Measurements from ENCODE around the gene TAS2R20. TPM values are rescaled to one million over a fixed set of nuclear protein-coding genes. Genes with fewer than 3 reads are reported as not detected.

The TAS2R20 gene
- total RNA-seq, 1 donor from 2014 or later, result 0.44 TPM

DNA sequence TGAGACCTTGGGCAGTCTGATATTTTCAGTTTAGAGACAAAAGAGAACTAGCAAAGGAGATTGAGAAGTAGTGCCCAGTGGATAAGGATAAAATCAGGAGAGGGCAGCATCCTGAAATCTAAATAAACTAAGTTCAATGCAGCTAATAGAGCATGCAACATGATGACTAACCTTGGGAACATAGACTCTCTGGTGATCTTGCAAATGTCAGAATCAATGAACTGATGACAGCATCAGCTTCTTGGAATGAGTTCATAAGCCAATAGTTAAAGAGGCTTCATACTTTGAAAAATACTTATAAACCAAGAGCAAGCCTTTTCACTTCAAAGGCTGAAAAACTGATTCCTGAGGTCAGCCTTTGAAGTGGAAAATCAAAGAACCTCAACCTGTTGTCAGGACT, 16.1 kb upstream of the TAS2R20 start:
- no peaks in the 10 kb centered on the region for H3K36me3 ChIP-seq
- no peak for DNase-seq
- no peaks in the 10 kb centered on the region for H3K9me3 ChIP-seq (replicated peaks)
- TF ChIP-seq CTCF (IDR thresholded peaks at IDR 0.05; ENCODE audit: borderline replicate concordance), result no peak
- no peaks in the 10 kb centered on the region for H3K27me3 ChIP-seq (ENCODE audit: low read depth)
- H3K4me1 ChIP-seq, result no peaks in the 10 kb centered on the region
- intact Hi-C loops (cut with micrococcal nuclease), result loop anchor here (5.0 kb wide), 1 partner anchor 53 kb away; no protein-coding TSS in a partner anchor
- no peak overlapping the region for H3K4me3 ChIP-seq
- H3K27ac ChIP-seq (replicated peaks), result no peak overlapping the region

- Histone ChIP-seq H3K36me3 (no peaks in the 10 kb centered on the region), H3K27ac (replicated peaks) (no peak overlapping the region), H3K9me3 (replicated peaks) (no peaks in the 10 kb centered on the region), H3K4me1 (no peaks in the 10 kb centered on the region), H3K4me3 (no peak overlapping the region), H3K27me3 (ENCODE audit: low read depth) (no peaks in the 10 kb centered on the region)
- DNase-seq, result no peak
- intact Hi-C loops (cut with micrococcal nuclease), result no loop called here
- TF ChIP-seq CTCF (IDR thresholded peaks at IDR 0.05; ENCODE audit: borderline replicate concordance), result no peak
These were observed 9.5 kb upstream of the TAS2R20 start for GRCh38 chr12:11007608-11008007.

DNA sequence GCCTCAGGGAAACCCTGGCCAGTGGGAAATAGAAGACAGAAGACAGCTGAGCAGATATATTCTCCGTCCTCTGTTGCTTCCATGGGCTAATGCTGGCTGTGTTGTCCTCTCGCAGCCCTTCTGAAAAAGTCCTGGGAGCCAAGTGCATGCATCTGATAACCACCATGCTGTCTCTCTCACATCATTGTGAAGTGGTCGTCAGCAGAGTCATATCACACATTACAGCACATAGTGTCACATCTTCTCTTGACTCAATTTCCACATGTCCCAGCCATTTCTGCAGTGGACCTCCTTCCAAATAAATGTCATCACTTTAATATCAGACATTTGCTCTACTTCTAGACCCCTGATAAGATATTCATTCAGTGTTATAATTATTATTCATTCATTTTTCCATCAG, 3.8 kb downstream of the TAS2R20 start:
- intact Hi-C loops (cut with micrococcal nuclease), result no loop called here
- Histone ChIP-seq H3K4me1 (peaks cover 12% of the 10 kb centered on the region), H3K27ac (replicated peaks) (no peak overlapping the region), H3K4me3 (no peak overlapping the region), H3K9me3 (replicated peaks) (peaks cover 5% of the 10 kb centered on the region), H3K27me3 (ENCODE audit: low read depth) (no peaks in the 10 kb centered on the region), H3K36me3 (no peaks in the 10 kb centered on the region)
- no peak for TF ChIP-seq CTCF (IDR thresholded peaks at IDR 0.05; ENCODE audit: borderline replicate concordance)
- no peak for DNase-seq

DNA sequence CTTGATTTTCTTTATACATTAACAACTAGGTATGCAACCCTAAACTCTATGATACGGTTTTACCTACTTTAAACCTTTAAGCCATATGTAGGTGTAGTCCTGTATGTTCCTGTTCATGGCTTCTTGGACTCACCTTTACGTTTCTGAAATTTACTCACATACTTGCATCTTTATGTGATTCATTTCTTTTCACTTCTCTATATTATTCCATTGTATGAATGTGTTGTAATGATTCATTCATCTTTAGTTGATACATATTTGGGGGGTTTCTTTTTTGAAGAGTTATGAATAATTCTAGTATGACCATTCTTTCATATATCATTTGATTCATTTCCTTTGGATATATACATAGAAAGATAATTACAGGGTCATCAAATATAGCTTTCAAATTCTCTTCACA, 9.0 kb downstream of the TAS2R20 start:
- H3K4me3 ChIP-seq, result no peak overlapping the region
- H3K4me1 ChIP-seq, result peaks cover 7% of the 10 kb centered on the region
- H3K27me3 ChIP-seq (ENCODE audit: low read depth), result no peaks in the 10 kb centered on the region
- TF ChIP-seq CTCF (IDR thresholded peaks at IDR 0.05; ENCODE audit: borderline replicate concordance), result no peak
- intact Hi-C loops (cut with micrococcal nuclease), result no loop called here
- DNase-seq, result no peak
- H3K36me3 ChIP-seq, result no peaks in the 10 kb centered on the region
- peaks cover 5% of the 10 kb centered on the region for H3K9me3 ChIP-seq (replicated peaks)
- no peak overlapping the region for H3K27ac ChIP-seq (replicated peaks)

DNA sequence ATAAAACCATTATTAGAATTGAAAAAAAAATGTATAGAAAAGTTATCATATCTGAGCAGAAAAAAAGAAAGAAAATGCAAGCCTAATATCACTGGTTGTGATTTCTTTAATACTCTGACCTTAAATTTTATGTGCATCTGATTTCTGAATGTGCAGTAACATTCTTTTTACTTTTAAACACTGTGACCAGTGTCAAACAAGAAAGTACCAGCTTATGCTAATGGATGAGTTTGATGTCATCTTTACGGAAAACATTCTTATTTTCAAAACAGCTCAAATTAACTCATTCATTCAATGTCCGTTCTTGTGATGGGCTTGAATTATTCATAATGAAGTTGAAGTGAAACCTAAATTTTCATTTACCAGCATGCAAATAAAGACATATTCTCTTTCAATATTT, 11.3 kb downstream of the TAS2R20 start, which contains the start of gene TAS2R50:
TAS2R50 (minus strand) TSS at position 101 of the 400 bp plus-strand sequence; CDS start at position 49, 52 bp downstream.
- intact Hi-C loops (cut with micrococcal nuclease), result no loop called here
- no peak for TF ChIP-seq CTCF (IDR thresholded peaks at IDR 0.05; ENCODE audit: borderline replicate concordance)
- DNase-seq, result no peak

More for the DNA sequence above, 11.3 kb downstream of the TAS2R20 start, which contains the start of gene TAS2R50:
- peaks cover 5% of the 10 kb centered on the region for H3K9me3 ChIP-seq (replicated peaks)
- no peak within 1 kb of the TSS for H3K27ac ChIP-seq (replicated peaks)
- H3K4me1 ChIP-seq, result no peaks in the 10 kb centered on the region
- no peak within 1 kb of the TSS for H3K4me3 ChIP-seq
- no peaks in the 10 kb centered on the region for H3K27me3 ChIP-seq (ENCODE audit: low read depth)
- no peaks in the 10 kb centered on the region for H3K36me3 ChIP-seq

Measured in left ventricle myocardium inferior (tissue), 1 donor.